ENCODE data around the gene FRYL. TPM values are rescaled to one million over a fixed set of nuclear protein-coding genes. Genes with fewer than 3 reads are reported as not detected.

FRYL gene
- total and polyA plus RNA-seq, 2 of the 13 experiments (the other 11 are each of a cell fraction or from before 2014, with no cell fraction given), result 9.7 to 19.6 TPM

DNA sequence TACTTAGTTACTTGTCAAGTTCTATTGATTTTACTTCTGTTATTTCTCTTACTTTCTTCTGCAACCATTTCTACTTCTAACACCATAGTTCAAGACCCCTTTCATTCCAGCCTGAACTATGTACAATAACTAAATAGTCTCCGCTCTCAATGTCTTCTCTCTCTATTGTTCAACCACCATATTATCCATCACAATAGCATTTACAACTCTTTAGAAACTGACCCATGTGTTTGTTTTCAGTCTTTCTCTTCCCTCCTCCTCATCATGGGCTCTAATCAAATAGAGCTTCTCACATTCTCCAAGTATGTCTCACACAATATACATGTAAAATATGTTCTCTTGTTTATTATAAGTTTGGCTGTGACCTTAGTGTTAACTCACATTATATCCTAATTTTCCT lies 146.4 kb downstream of the FRYL start (continued):
- no peak for TF ChIP-seq DMTF1 (CRISPR knock-in tag; IDR thresholded peaks at IDR 0.05)
- TF ChIP-seq ZNF773 (CRISPR knock-in tag; IDR thresholded peaks at IDR 0.05; ENCODE audit: borderline replicate concordance), result no peak
- TF ChIP-seq MXI1 (IDR thresholded peaks at IDR 0.05; ENCODE audit: borderline replicate concordance, low read depth, low read length), result no peak
- TF ChIP-seq ZNF605 (CRISPR knock-in tag; IDR thresholded peaks at IDR 0.05), result no peak
- no peak for TF ChIP-seq ZNF781 (CRISPR knock-in tag; IDR thresholded peaks at IDR 0.05; ENCODE audit: borderline replicate concordance, not compliant biosample characterization)
- TF ChIP-seq TOPORS (CRISPR knock-in tag; IDR thresholded peaks at IDR 0.05), result no peak

DNA sequence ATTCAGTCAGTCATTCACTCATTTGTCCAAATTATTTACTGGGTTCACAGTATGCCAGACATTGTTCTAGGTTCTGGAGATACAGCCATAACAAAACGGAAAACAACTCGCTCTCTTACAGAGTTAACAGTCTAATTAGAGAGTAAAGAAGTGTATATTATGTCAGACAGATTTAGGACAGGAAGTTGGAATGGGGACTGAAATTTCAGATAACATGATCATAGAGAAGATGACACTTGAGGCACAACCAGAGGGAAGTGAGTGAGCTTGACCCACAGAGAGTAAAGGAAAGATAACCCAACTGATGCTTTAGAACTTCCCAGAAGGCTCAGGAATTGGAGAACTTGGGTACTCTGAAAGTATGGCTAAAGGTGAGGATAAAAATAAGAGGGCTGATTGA lies 150.6 kb downstream of the FRYL start:
- Histone ChIP-seq H3K4me2 (ENCODE audit: low read depth, low read length) (no peak overlapping the region), H3K9me3 (ENCODE audit: low read length) (no peaks in the 10 kb centered on the region), H4K20me1 (ENCODE audit: insufficient read depth, low read length) (no peaks in the 10 kb centered on the region; the same call in 1 of the 2 replicates), H3K79me2 (ENCODE audit: insufficient read depth, low read length) (no peaks in the 10 kb centered on the region), H3K4me1 (ENCODE audit: insufficient read depth, low read length) (0 out of 2 replicates have a peak, but pooled peaks cover under 1% of the 10 kb centered on the region), H2AFZ (ENCODE audit: low read length) (no peak overlapping the region), H3K4me3 (replicated peaks in 1 of 3; ENCODE audit: insufficient read depth in 1 of 3, low read depth in 2 of 3, low read length in 3 of 3) (no peak overlapping the region), H3K27me3 (ENCODE audit: control insufficient read depth in 1 of 2, insufficient read depth in 2 of 2, low read length in 2 of 2) (no peaks in the 10 kb centered on the region), H3K36me3 (replicated peaks in 1 of 2; ENCODE audit: control insufficient read depth in 1 of 2, insufficient read depth in 2 of 2, low read length in 2 of 2) (peaks cover 0 to 4% of the 10 kb centered on the region in 2 experiments; a peak in 1 of 5 replicates), H3K27ac (ENCODE audit: extremely low read length, insufficient read depth, low read length) (no peak overlapping the region), H3K9ac (ENCODE audit: insufficient read depth, low read depth, low read length) (no peak overlapping the region)
- no TSS peak for BruUV-seq (replicated peaks)
- WGBS (ENCODE audit: low lambda C conversion rate), result 96% methylated on average over 2 of the region's 2 CpGs
- no peak for ATAC-seq
- no peak for DNase-seq (ENCODE audit: low spot score)
- ChIA-PET POLR2A (no interaction called here), CTCF (ENCODE audit: low intra/inter-chr PET ratio, low total read pairs) (no interaction called here)
- FAIRE-seq, result no peak
- in situ Hi-C loops (cut with HindIII; ENCODE audit: extremely low pct_ligation_motif_present, low pct_unique_long_range_greater_than_20kb) (no loop called here), intact Hi-C loops (cut with micrococcal nuclease; ENCODE audit: unreplicated experiment) (no loop called here)
- TF ChIP-seq ZNF672 (CRISPR knock-in tag; IDR thresholded peaks at IDR 0.05) (no peak), NR2F2 (IDR thresholded peaks at IDR 0.05; ENCODE audit: borderline replicate concordance, low read depth) (no peak), ZIK1 (CRISPR knock-in tag; IDR thresholded peaks at IDR 0.05; ENCODE audit: borderline replicate concordance, low read depth) (no peak), GLI4 (CRISPR knock-in tag; IDR thresholded peaks at IDR 0.05; ENCODE audit: borderline replicate concordance) (no peak), ISX (CRISPR knock-in tag; conservative IDR thresholded peaks at IDR 0.05) (no peak), NFIC (IDR thresholded peaks at IDR 0.05; ENCODE audit: low read length) (no peak), GATA4 (IDR thresholded peaks at IDR 0.05; ENCODE audit: borderline replicate concordance, low read depth) (no peak), JUND (CRISPR knock-in tag; IDR thresholded peaks at IDR 0.05) (no peak), HOXA3 (CRISPR knock-in tag; IDR thresholded peaks at IDR 0.05) (no peak), HNRNPLL (IDR thresholded peaks at IDR 0.05; ENCODE audit: low read depth, low read length, poor library complexity, severe bottlenecking) (no peak), RFX1 (IDR thresholded peaks at IDR 0.05) (no peak), ZBTB37 (CRISPR knock-in tag; IDR thresholded peaks at IDR 0.05) (no peak)
- TF ChIP-seq, protein P1, sequence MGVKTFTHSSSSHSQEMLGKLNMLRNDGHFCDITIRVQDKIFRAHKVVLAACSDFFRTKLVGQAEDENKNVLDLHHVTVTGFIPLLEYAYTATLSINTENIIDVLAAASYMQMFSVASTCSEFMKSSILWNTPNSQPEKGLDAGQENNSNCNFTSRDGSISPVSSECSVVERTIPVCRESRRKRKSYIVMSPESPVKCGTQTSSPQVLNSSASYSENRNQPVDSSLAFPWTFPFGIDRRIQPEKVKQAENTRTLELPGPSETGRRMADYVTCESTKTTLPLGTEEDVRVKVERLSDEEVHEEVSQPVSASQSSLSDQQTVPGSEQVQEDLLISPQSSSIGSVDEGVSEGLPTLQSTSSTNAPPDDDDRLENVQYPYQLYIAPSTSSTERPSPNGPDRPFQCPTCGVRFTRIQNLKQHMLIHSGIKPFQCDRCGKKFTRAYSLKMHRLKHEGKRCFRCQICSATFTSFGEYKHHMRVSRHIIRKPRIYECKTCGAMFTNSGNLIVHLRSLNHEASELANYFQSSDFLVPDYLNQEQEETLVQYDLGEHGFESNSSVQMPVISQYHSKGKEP (CRISPR knock-in tag; IDR thresholded peaks at IDR 0.05), result no peak

All from HepG2 (cell line).